GM23248 (cell line): Measurements from ENCODE around the gene CFAP99. TPM values are rescaled to one million over a fixed set of nuclear protein-coding genes. Genes with fewer than 3 reads are reported as not detected.

Experiments
- DNase-seq: peaks from one replicate; pipeline ENCODE4 v3.0.0-alpha.2; 2015
- H2AFZ ChIP-seq: fragments of 200-600 bp; sonication (generic); 2 replicates; pipeline ENCODE4 v1.6.1; 2016; ENCODE audit warnings: antibody characterized with exemption
- H3F3A ChIP-seq: fragments of 200-600 bp; sonication (generic); 2 replicates; pipeline ENCODE4 v1.6.1; 2016; ENCODE audit warnings: mild to moderate bottlenecking, antibody characterized with exemption, mixed run types; ENCODE audit not compliant: insufficient read depth
- H3K27ac ChIP-seq: fragments of 200-600 bp; sonication (generic); 2 replicates; pipeline ENCODE4 v1.5.1; 2016; ENCODE audit warnings: mild to moderate bottlenecking
- H3K27me3 ChIP-seq: fragments of 200-600 bp; sonication (generic); replicated peaks from 2 replicates; pipeline ENCODE4 v1.6.1; 2016; ENCODE audit warnings: mild to moderate bottlenecking; ENCODE audit not compliant: insufficient read depth
- H3K36me3 ChIP-seq: fragments of 200-600 bp; sonication (generic); 2 replicates; pipeline ENCODE4 v1.6.1; 2016; ENCODE audit warnings: low read depth, mild to moderate bottlenecking
- H3K4me1 ChIP-seq: fragments of 200-600 bp; sonication (generic); 2 replicates; pipeline ENCODE4 v1.6.1; 2016; ENCODE audit warnings: mild to moderate bottlenecking; ENCODE audit not compliant: insufficient read depth
- H3K4me2 ChIP-seq: fragments of 200-600 bp; sonication (generic); one replicate; pipeline ENCODE4 v1.6.1; 2016; ENCODE audit warnings: mild to moderate bottlenecking; ENCODE audit not compliant: unreplicated experiment
- H3K4me3 ChIP-seq: fragments of 200-600 bp; sonication (generic); 2 replicates; pipeline ENCODE4 v1.5.1; 2016; ENCODE audit warnings: mild to moderate bottlenecking
- H3K79me2 ChIP-seq: fragments of 200-600 bp; sonication (generic); 2 replicates; pipeline ENCODE4 v1.6.1; 2016; ENCODE audit warnings: mild to moderate bottlenecking; ENCODE audit not compliant: insufficient read depth
- H3K9ac ChIP-seq: fragments of 200-600 bp; sonication (generic); 2 replicates; pipeline ENCODE4 v1.6.1; 2016; ENCODE audit warnings: mild to moderate bottlenecking
- H3K9me2 ChIP-seq: fragments of 200-600 bp; sonication (generic); 2 replicates; pipeline ENCODE4 v1.6.1; 2016; ENCODE audit warnings: mixed run types, mild to moderate bottlenecking, moderate library complexity; ENCODE audit not compliant: insufficient read depth
- H3K9me3 ChIP-seq: fragments of 200-600 bp; sonication (generic); one replicate; pipeline ENCODE4 v1.6.1; 2017; ENCODE audit warnings: low read depth
- H4K20me1 ChIP-seq: fragments of 200-600 bp; sonication (generic); 2 replicates; pipeline ENCODE4 v1.6.0; 2016; ENCODE audit not compliant: insufficient read depth
- EZH2 ChIP-seq: fragments of 200-600 bp; sonication (generic); IDR thresholded peaks from 2 replicates; pipeline ENCODE4 v1.6.1; 2018; ENCODE audit warnings: antibody characterized with exemption, mild to moderate bottlenecking; ENCODE audit not compliant: insufficient read depth, poor library complexity, severe bottlenecking
- EZH2phosphoT487 ChIP-seq: fragments of 200-600 bp; sonication (generic); IDR thresholded peaks from 2 replicates; pipeline ENCODE4 v1.6.1; 2018; ENCODE audit warnings: antibody characterized with exemption, moderate library complexity, mild to moderate bottlenecking, low read depth; ENCODE audit not compliant: insufficient read depth
- WGBS, 2 experiments: methylation state at CpG; one replicate each; pipeline ENCODE4 v1.1.6; 2015 to 2017; ENCODE audit warnings: low lambda C conversion rate in 2 of 2, low coverage in 1 of 2; ENCODE audit errors: missing lambda C conversion rate in 2 of 2; 5-methylcytosine and 5-hydroxymethylcytosine counted together
- in situ Hi-C: fragments of 300-500 bp; cut with MboI; formaldehyde crosslinking; loops from 2 replicates; pipeline ENCODE4 v1.15.0; 2020
- polyA plus RNA-seq: library from polyadenylated mRNA; unstranded; fragments of >200 nt; fragmentation: Nextera tagmentation; extraction: Ambion mirVana; gene quantifications from 2 replicates; pipeline ENCODE4 v1.2.1, GENCODE V29; 2016
- total RNA-seq: library from RNA; depleted of rRNA; stranded (reverse); fragments of >200 nt; shearing (Covaris generic); gene quantifications from 2 replicates; pipeline ENCODE4 v1.2.3, GENCODE V29; 2014

Gene CFAP99
- total and polyA plus RNA-seq, 2 experiments from 2014 or later, result not detected

- Histone ChIP-seq H3K9me3 (no peaks in the 10 kb centered on the region), H3F3A (no peaks in the 10 kb centered on the region), H3K36me3 (no peaks in the 10 kb centered on the region), H3K27ac (no peak overlapping the region), H3K27me3 (no peaks in the 10 kb centered on the region), H3K9me2 (no peaks in the 10 kb centered on the region), H3K4me3 (no peak overlapping the region), H3K79me2 (no peaks in the 10 kb centered on the region), H3K9ac (no peak overlapping the region), H4K20me1 (no peaks in the 10 kb centered on the region), H2AFZ (no peak overlapping the region), H3K4me1 (peaks cover 12% of the 10 kb centered on the region; the same call in 1 of the 2 replicates), H3K4me2 (no peak overlapping the region)
- in situ Hi-C loops, result no loop called here
- DNase-seq, result no peak
- 77% methylated on average over 19 to 20 of the region's 20 CpGs for WGBS, 2 experiments
- TF ChIP-seq EZH2, result no peak
- no peak for TF ChIP-seq EZH2phosphoT487
These were observed 27.9 kb upstream of the CFAP99 start for GRCh38 chr4:2390784-2391421.

- no peaks in the 10 kb centered on the region for H4K20me1 ChIP-seq
- no peak overlapping the region for H3K4me2 ChIP-seq
- H3K27me3 ChIP-seq, result no peaks in the 10 kb centered on the region
- H3K27ac ChIP-seq, result no peak overlapping the region
- no peak overlapping the region for H2AFZ ChIP-seq
- no peaks in the 10 kb centered on the region for H3K36me3 ChIP-seq
- H3K79me2 ChIP-seq, result no peaks in the 10 kb centered on the region
- 77 to 79% methylated on average over 27 to 28 of the region's 28 CpGs for WGBS, 2 experiments
- no peaks in the 10 kb centered on the region for H3K9me2 ChIP-seq
- H3K9ac ChIP-seq, result no peak overlapping the region
- no peak for DNase-seq
- H3K4me3 ChIP-seq, result no peak overlapping the region
- peaks cover 12% of the 10 kb centered on the region; the same call in 1 of the 2 replicates for H3K4me1 ChIP-seq
- H3K9me3 ChIP-seq, result no peaks in the 10 kb centered on the region
- no peaks in the 10 kb centered on the region for H3F3A ChIP-seq
- in situ Hi-C loops, result no loop called here
- no peak for TF ChIP-seq EZH2phosphoT487
- no peak for TF ChIP-seq EZH2
These were observed 25.1 kb upstream of the CFAP99 start for GRCh38 chr4:2393353-2394270.

- Histone ChIP-seq H3F3A (no peaks in the 10 kb centered on the region), H4K20me1 (no peaks in the 10 kb centered on the region), H3K27me3 (no peaks in the 10 kb centered on the region), H3K36me3 (no peaks in the 10 kb centered on the region), H3K4me3 (no peak overlapping the region), H3K4me1 (peaks cover 7% of the 10 kb centered on the region; the same call in 1 of the 2 replicates), H3K27ac (no peak overlapping the region), H3K9me3 (no peaks in the 10 kb centered on the region), H3K79me2 (no peaks in the 10 kb centered on the region), H3K4me2 (no peak overlapping the region), H3K9me2 (no peaks in the 10 kb centered on the region), H2AFZ (no peak overlapping the region), H3K9ac (no peak overlapping the region)
- in situ Hi-C loops, result no loop called here
- no peak for DNase-seq
- WGBS, 2 experiments, result 90 to 91% methylated on average over 17 of the region's 17 CpGs
- TF ChIP-seq EZH2 (no peak), EZH2phosphoT487 (no peak)
These were observed 24.2 kb upstream of the CFAP99 start for GRCh38 chr4:2394528-2394927.

- no peaks in the 10 kb centered on the region for H3K36me3 ChIP-seq
- H4K20me1 ChIP-seq, result no peaks in the 10 kb centered on the region
- no peak overlapping the region for H3K27ac ChIP-seq
- H2AFZ ChIP-seq, result no peak overlapping the region
- no peak overlapping the region for H3K4me3 ChIP-seq
- no peaks in the 10 kb centered on the region for H3K79me2 ChIP-seq
- no peaks in the 10 kb centered on the region for H3K27me3 ChIP-seq
- H3K9ac ChIP-seq, result no peak overlapping the region
- DNase-seq, result peak; percentile 54
- H3K4me2 ChIP-seq, result no peak overlapping the region
- in situ Hi-C loops, result no loop called here
- TF ChIP-seq EZH2 (no peak), EZH2phosphoT487 (no peak)
- no peaks in the 10 kb centered on the region for H3K9me2 ChIP-seq
- H3K4me1 ChIP-seq, result peaks cover 7% of the 10 kb centered on the region; the same call in 1 of the 2 replicates
- no peaks in the 10 kb centered on the region for H3K9me3 ChIP-seq
- WGBS, 2 experiments, result 68 to 70% methylated on average over 9 of the region's 9 CpGs
- H3F3A ChIP-seq, result no peaks in the 10 kb centered on the region
These were observed 23.7 kb upstream of the CFAP99 start for GRCh38 chr4:2395038-2395437.
